Measurements from ENCODE around the gene MSMB.
"Not testable (repeated sequence)": the region's sequence is repeated elsewhere in the genome, so short reads cannot be mapped to it uniquely, and the experiment has no call there.

MSMB gene

GRCh38 chr10:46004963-46005362 lies 41.1 kb downstream of the MSMB start:
- no peak for DNase-seq

- DNase-seq, result no peak
Measured at GRCh38 chr10:46002916-46003693, 43.0 kb downstream of the MSMB start.

GRCh38 chr10:46002189-46002687 lies 43.8 kb downstream of the MSMB start:
- not testable (repeated sequence) for DNase-seq

- no peak for DNase-seq
Measured at GRCh38 chr10:46001187-46001756, 44.8 kb downstream of the MSMB start.

GRCh38 chr10:46000538-46000937 lies 45.5 kb downstream of the MSMB start:
- no peak for DNase-seq

- not testable (repeated sequence) for DNase-seq
Measured at GRCh38 chr10:45999955-46000354, 46.1 kb downstream of the MSMB start.

- DNase-seq, result no peak
Measured at GRCh38 chr10:45997994-45998763, 47.9 kb downstream of the MSMB start.

GRCh38 chr10:45997557-45997956 lies 48.5 kb downstream of the MSMB start:
- DNase-seq, result no peak

GRCh38 chr10:45985590-45985989 lies 60.5 kb downstream of the MSMB start:
- not testable (repeated sequence) for DNase-seq

GRCh38 chr10:45984473-45984872 lies 61.6 kb downstream of the MSMB start:
- not testable (repeated sequence) for DNase-seq

- DNase-seq, result peak; percentile 45
Measured at GRCh38 chr10:45983538-45984186, 62.4 kb downstream of the MSMB start.
